HCT116 (cell line): ENCODE results near the gene FRMD7. TPM values are rescaled to one million over a fixed set of nuclear protein-coding genes. Genes with fewer than 3 reads are reported as not detected.

Experiments used
- ATAC-seq: fragments of 200-7000 bp; cut with Tn5 transposase; 2 replicates; pipeline ENCODE4 v1.9.1; 2020; ENCODE audit warnings: mild to moderate bottlenecking, moderate library complexity
- BruUV-seq: library from RNA; stranded (reverse); fragments of 400-500 nt; replicated peaks from 2 replicates; lab custom pipeline; 2021; lab: Mats Ljungman, UMichigan
- CTCF ChIA-PET: fragments of 300-600 bp; sonication (Branson Sonifier 250); formaldehyde crosslinking; loops from one replicate; lab custom pipeline; 2021; ENCODE audit warnings: antibody characterized with exemption; lab: Charles Lee
- POLR2A ChIA-PET: fragments of 300-600, 350-600 bp; sonication (Branson Sonifier 250); formaldehyde crosslinking; loops from one replicate; lab custom pipeline; 2021; ENCODE audit warnings: antibody characterized with exemption; lab: Charles Lee
- RAD21 ChIA-PET, 2 experiments: fragments of 300-600 bp; sonication (Branson Sonifier 250); formaldehyde crosslinking; loops; one replicate each; lab custom pipeline; 2023; ENCODE audit warnings: low total read pairs in 2 of 2; ENCODE audit not compliant: uncharacterized antibody in 2 of 2, unreplicated experiment in 2 of 2, low non-redundant PET in 1 of 2; lab: Charles Lee
- DNase-seq: peaks from one replicate; pipeline ENCODE4 v3.0.0-alpha.2; 2010; ENCODE audit warnings: low read depth, low spot score
- H2AFZ ChIP-seq: fragments of 200-600 bp; shearing (Covaris generic), sonication (generic); 2 replicates; pipeline ENCODE4 v1.6.1; 2017; ENCODE audit warnings: low read depth, mixed run types, mixed read lengths, antibody characterized with exemption, low read length; ENCODE audit not compliant: poor library complexity, severe bottlenecking
- H3K27ac ChIP-seq: 2 replicates; pipeline ENCODE4 v1.5.1; 2012; ENCODE audit warnings: low read depth, low read length
- H3K27me3 ChIP-seq: fragments of 200-600 bp; sonication (generic); 2 replicates; pipeline ENCODE4 v1.6.1; 2016; ENCODE audit warnings: mixed run types, low read length, mixed read lengths; ENCODE audit not compliant: insufficient read depth
- H3K36me3 ChIP-seq, 2 experiments: fragments of 200-500 bp in 1 of 2; fragments of 200-600 bp in 1 of 2; sonication (Bioruptor generic) in 1 of 2; sonication (generic) in 1 of 2; 2 replicates each; pipeline versions ENCODE4 v1.5.1 to v1.6.1; 2014 to 2016; ENCODE audit warnings: low read length in 2 of 2, inconsistent platforms in 1 of 2, mixed read lengths in 1 of 2, mixed run types in 1 of 2; ENCODE audit not compliant: insufficient read depth in 2 of 2, control insufficient read depth in 1 of 2
- H3K4me1 ChIP-seq, 2 experiments: fragments of 200-600 bp in 1 of 2; sonication (generic) in 1 of 2; 2 replicates each; pipeline versions ENCODE4 v1.5.1 to v1.6.1; 2012 to 2017; ENCODE audit warnings: low read length in 2 of 2, inconsistent platforms in 1 of 2, mild to moderate bottlenecking in 1 of 2, mixed read lengths in 1 of 2, mixed run types in 1 of 2, moderate library complexity in 1 of 2; ENCODE audit not compliant: insufficient read depth in 2 of 2, control insufficient read depth in 1 of 2
- H3K4me2 ChIP-seq: fragments of 200-600 bp; sonication (generic); 2 replicates; pipeline ENCODE4 v1.6.1; 2017; ENCODE audit warnings: mixed run types, low read length, mixed read lengths
- H3K4me3 ChIP-seq, 2 experiments: fragments of 200-600 bp in 1 of 2; sonication (generic) in 1 of 2; replicated peaks in 1 of 2; 2 replicates each; pipeline ENCODE4 v1.5.1; 2011 to 2016; ENCODE audit warnings: low read length in 2 of 2, control low read depth in 1 of 2, low read depth in 1 of 2, mild to moderate bottlenecking in 1 of 2, mixed read lengths in 1 of 2, mixed run types in 1 of 2
- H3K79me2 ChIP-seq: fragments of 200-600 bp; sonication (generic); 2 replicates; pipeline ENCODE4 v1.6.1; 2017; ENCODE audit warnings: mild to moderate bottlenecking, mixed run types, low read length, moderate library complexity, mixed read lengths; ENCODE audit not compliant: insufficient read depth
- H3K9ac ChIP-seq: fragments of 200-600 bp; sonication (generic); 2 replicates; pipeline ENCODE4 v1.6.1; 2016; ENCODE audit warnings: low read length, mixed read lengths
- H3K9me2 ChIP-seq: fragments of 200-600 bp; sonication (generic), shearing (Covaris generic); 2 replicates; pipeline ENCODE4 v1.6.1; 2017; ENCODE audit warnings: mixed run types, mild to moderate bottlenecking, moderate library complexity; ENCODE audit not compliant: insufficient read depth
- H3K9me3 ChIP-seq, 2 experiments: fragments of 200-500 bp in 1 of 2; fragments of 200-600 bp in 1 of 2; sonication (Bioruptor generic) in 1 of 2; sonication (generic) in 1 of 2; 2 replicates each; pipeline ENCODE4 v1.6.1; 2014 to 2017; ENCODE audit warnings: low read length in 2 of 2, mixed read lengths in 2 of 2, inconsistent platforms in 1 of 2, low read depth in 1 of 2, mild to moderate bottlenecking in 1 of 2, mixed run types in 1 of 2, moderate library complexity in 1 of 2; ENCODE audit not compliant: control insufficient read depth in 1 of 2, insufficient read depth in 1 of 2
- H4K20me1 ChIP-seq: fragments of 200-600 bp; sonication (generic), shearing (Covaris generic); 2 replicates; pipeline ENCODE4 v1.6.1; 2017; ENCODE audit warnings: mixed run types, mild to moderate bottlenecking, moderate library complexity; ENCODE audit not compliant: insufficient read depth
- EZH2phosphoT487 ChIP-seq: fragments of 200-600 bp; IDR thresholded peaks from 2 replicates; pipeline ENCODE4 v1.6.1; 2018; ENCODE audit warnings: antibody characterized with exemption, borderline replicate concordance
- FOSL1 ChIP-seq: IDR thresholded peaks from 2 replicates; pipeline ENCODE4 v1.6.1; 2012; ENCODE audit warnings: low read depth
- JUND ChIP-seq: IDR thresholded peaks from 2 replicates; pipeline ENCODE4 v1.6.1; 2012
- SP1 ChIP-seq: IDR thresholded peaks from 2 replicates; pipeline ENCODE4 v1.6.1; 2012; ENCODE audit warnings: low read depth
- SRF ChIP-seq: IDR thresholded peaks from 2 replicates; pipeline ENCODE4 v1.6.1; 2012; ENCODE audit warnings: low read depth
- TCF7L2 ChIP-seq: IDR thresholded peaks from 2 replicates; pipeline ENCODE4 v1.7.0; 2011; ENCODE audit warnings: borderline replicate concordance, inconsistent platforms; ENCODE audit not compliant: insufficient read depth, insufficient read length; ENCODE audit errors: extremely low read depth
- YY1 ChIP-seq: IDR thresholded peaks from 2 replicates; pipeline ENCODE4 v1.6.1; 2011; ENCODE audit warnings: low read length, low read depth, moderate library complexity, mild to moderate bottlenecking; ENCODE audit not compliant: insufficient replicate concordance; ENCODE audit errors: extremely low read depth
- ZBTB33 ChIP-seq: IDR thresholded peaks from 2 replicates; pipeline ENCODE4 v1.6.1; 2011; ENCODE audit warnings: mild to moderate bottlenecking, low read length, moderate library complexity; ENCODE audit not compliant: insufficient replicate concordance; ENCODE audit errors: extremely low read depth
- intact Hi-C: fragments of 100-400 bp; cut with micrococcal nuclease; formaldehyde crosslinking; loops from 2 replicates; pipeline ENCODE4 v1.10.0; 2022
- total RNA-seq: library from RNA; stranded (reverse); gene quantifications from one replicate; pipeline ENCODE4 v1.2.1, GENCODE V29; 2021; ENCODE audit not compliant: unreplicated experiment

The FRMD7 gene
- total RNA-seq, 1 experiment from 2014 or later: not detected

- no TSS peak for BruUV-seq
- ChIA-PET CTCF (no interaction called here), POLR2A (no interaction called here), RAD21 (no interaction called here)
- Histone ChIP-seq H4K20me1 (no peaks in the 10 kb centered on the region), H3K9me2 (no peaks in the 10 kb centered on the region), H3K27ac (no peak overlapping the region), H3K9me3 (no peaks in the 10 kb centered on the region), H3K36me3 (no peaks in the 10 kb centered on the region), H3K27me3 (no peaks in the 10 kb centered on the region), H2AFZ (no peak overlapping the region), H3K9ac (no peak overlapping the region), H3K4me2 (no peak overlapping the region), H3K4me3 (no peak overlapping the region), H3K79me2 (no peaks in the 10 kb centered on the region), H3K4me1 (no peaks in the 10 kb centered on the region)
- DNase-seq (no peak), ATAC-seq (no peak)
- intact Hi-C loops: no loop called here
- no peak for TF ChIP-seq TCF7L2
- no peak for TF ChIP-seq YY1
- TF ChIP-seq JUND: no peak
- no peak for TF ChIP-seq SRF
- no peak for TF ChIP-seq ZBTB33
- TF ChIP-seq FOSL1: no peak
- TF ChIP-seq EZH2phosphoT487: no peak
These were observed 12.0 kb downstream of the FRMD7 start for GRCh38 chrX:132115792-132116191.

- Histone ChIP-seq H3K9ac (no peak overlapping the region), H3K4me1 (no peaks in the 10 kb centered on the region), H3K4me2 (no peak overlapping the region), H3K27me3 (no peaks in the 10 kb centered on the region), H3K4me3 (no peak overlapping the region), H3K27ac (no peak overlapping the region), H3K36me3 (no peaks in the 10 kb centered on the region), H2AFZ (no peak overlapping the region), H3K79me2 (no peaks in the 10 kb centered on the region), H4K20me1 (no peaks in the 10 kb centered on the region), H3K9me3 (no peaks in the 10 kb centered on the region), H3K9me2 (no peaks in the 10 kb centered on the region)
- intact Hi-C loops: no loop called here
- TF ChIP-seq SP1: no peak
- TF ChIP-seq EZH2phosphoT487: no peak
- CTCF ChIA-PET: no interaction called here
- POLR2A ChIA-PET: no interaction called here
- RAD21 ChIA-PET: no interaction called here
- DNase-seq (no peak), ATAC-seq (no peak)
- no TSS peak for BruUV-seq
These were observed 13.2 kb downstream of the FRMD7 start for GRCh38 chrX:132114607-132115006.
